GM21786 (cell line): ENCODE measurements around the gene CTPS1.

Source experiments
- ATAC-seq: cut with Tn5 transposase; IDR thresholded peaks from one replicate; pipeline ENCODE4 v1.9.1; 2021; ENCODE audit not compliant: unreplicated experiment

The CTPS1 gene

GRCh38 chr1:40965531-40965930, 14.0 kb upstream of the CTPS1 start:
- no peak for ATAC-seq

GRCh38 chr1:40966417-40966816, 13.1 kb upstream of the CTPS1 start:
- ATAC-seq: no peak

- no peak for ATAC-seq
Observed at GRCh38 chr1:40969445-40969844, 10.1 kb upstream of the CTPS1 start.

GRCh38 chr1:40971966-40972365, 7.5 kb upstream of the CTPS1 start:
- ATAC-seq: no peak

GRCh38 chr1:40973912-40974311, 5.6 kb upstream of the CTPS1 start:
- no peak for ATAC-seq

GRCh38 chr1:40974945-40975344, 4.6 kb upstream of the CTPS1 start:
- ATAC-seq: no peak

GRCh38 chr1:40976952-40977690, 2.4 kb upstream of the CTPS1 start:
- no peak for ATAC-seq

GRCh38 chr1:40977716-40978115, 1.8 kb upstream of the CTPS1 start:
- no peak for ATAC-seq

GRCh38 chr1:40978886-40979240, 633 bp upstream of the CTPS1 start:
- ATAC-seq: no peak

- peak; percentile 9 for ATAC-seq
Observed at GRCh38 chr1:40980068-40980452, 564 bp downstream of the CTPS1 start.

GRCh38 chr1:40980453-40981121, 1.1 kb downstream of the CTPS1 start:
- peak; percentile 12 for ATAC-seq

GRCh38 chr1:40981691-40982448, 2.4 kb downstream of the CTPS1 start:
- no peak for ATAC-seq

GRCh38 chr1:40982721-40983120, 3.2 kb downstream of the CTPS1 start:
- no peak for ATAC-seq

- no peak for ATAC-seq
Observed at GRCh38 chr1:40983286-40983685, 3.8 kb downstream of the CTPS1 start.

GRCh38 chr1:40984066-40984465, 4.6 kb downstream of the CTPS1 start:
- ATAC-seq: no peak

- ATAC-seq: no peak
Observed at GRCh38 chr1:40984531-40984930, 5.0 kb downstream of the CTPS1 start.

- ATAC-seq: no peak
Observed at GRCh38 chr1:40985161-40985560, 5.7 kb downstream of the CTPS1 start.

- ATAC-seq: no peak
Observed at GRCh38 chr1:40985875-40986274, 6.4 kb downstream of the CTPS1 start.

- no peak for ATAC-seq
Observed at GRCh38 chr1:40986328-40986783, 6.9 kb downstream of the CTPS1 start.

GRCh38 chr1:40986956-40987355, 7.5 kb downstream of the CTPS1 start:
- ATAC-seq: no peak

GRCh38 chr1:40987439-40988276, 8.2 kb downstream of the CTPS1 start:
- no peak for ATAC-seq
